SKM-1 treated with dmso at 0.1 percent for 144 hours (cell line): Measurements from ENCODE around the gene ACY1.
"Not testable (repeated sequence)": the region's sequence is repeated elsewhere in the genome, so short reads cannot be mapped to it uniquely, and the experiment has no call there.

Experiments
- DNase-seq: peaks from one replicate; lab custom pipeline; 2025; ENCODE audit not compliant: unreplicated experiment; lab: John Stamatoyannopoulos, UW

Gene ACY1

DNA sequence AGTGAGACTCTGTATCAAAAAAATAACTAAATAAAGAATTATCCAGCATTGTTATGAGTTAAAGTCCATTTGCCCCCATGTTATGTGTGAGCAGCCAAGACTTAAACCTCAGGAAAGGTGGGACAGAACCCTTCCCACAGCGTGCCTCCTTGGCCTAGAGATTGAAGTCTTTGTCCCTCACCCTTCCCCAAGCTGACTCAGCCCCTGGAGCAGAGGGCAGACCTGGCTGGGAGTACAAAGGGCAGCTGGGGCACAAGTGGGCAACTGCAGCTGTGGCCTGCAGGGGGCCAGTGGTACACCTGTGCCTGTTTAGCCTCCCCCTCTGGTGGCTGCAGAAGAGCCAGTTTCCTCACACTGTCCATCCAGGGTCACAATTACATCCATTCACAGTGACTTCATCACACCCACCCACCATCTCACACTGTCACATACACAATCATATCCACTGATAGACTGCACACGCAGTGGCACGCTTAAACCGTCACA, 940 bp upstream of the ACY1 start:
- no peak for DNase-seq

DNA sequence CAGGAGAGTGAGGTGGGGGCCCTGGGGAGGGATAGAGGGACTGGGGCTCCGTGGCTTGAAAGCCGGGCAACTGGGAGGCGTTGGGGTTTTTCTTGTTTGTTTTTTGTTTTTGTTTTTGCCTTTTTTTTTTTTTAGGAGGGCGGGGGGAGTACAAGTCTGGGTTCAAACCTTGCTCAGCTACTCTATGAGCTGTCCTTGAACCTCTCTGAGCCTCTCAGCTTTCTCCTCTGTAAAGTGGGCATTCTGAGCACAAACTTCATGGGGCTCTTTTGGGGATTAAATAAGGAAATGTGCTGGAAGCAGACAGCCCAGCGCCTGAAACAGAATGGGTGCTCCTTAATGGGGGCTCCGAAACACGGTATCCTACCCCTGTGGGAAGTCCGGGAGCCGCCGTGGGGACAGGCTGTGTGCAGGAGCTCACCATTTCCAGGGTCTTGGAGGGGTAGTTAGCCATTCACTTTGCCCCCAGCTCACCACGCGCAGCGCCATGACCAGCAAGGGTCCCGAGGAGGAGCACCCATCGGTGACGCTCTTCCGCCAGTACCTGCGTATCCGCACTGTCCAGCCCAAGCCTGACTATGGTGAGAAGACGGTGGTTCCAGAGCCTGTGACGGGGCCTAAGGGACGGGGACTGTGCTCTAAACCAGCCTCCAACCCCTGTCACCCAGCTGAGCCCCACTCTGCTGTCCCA, 388 bp downstream of the ACY1 start:
- no peak for DNase-seq

DNA sequence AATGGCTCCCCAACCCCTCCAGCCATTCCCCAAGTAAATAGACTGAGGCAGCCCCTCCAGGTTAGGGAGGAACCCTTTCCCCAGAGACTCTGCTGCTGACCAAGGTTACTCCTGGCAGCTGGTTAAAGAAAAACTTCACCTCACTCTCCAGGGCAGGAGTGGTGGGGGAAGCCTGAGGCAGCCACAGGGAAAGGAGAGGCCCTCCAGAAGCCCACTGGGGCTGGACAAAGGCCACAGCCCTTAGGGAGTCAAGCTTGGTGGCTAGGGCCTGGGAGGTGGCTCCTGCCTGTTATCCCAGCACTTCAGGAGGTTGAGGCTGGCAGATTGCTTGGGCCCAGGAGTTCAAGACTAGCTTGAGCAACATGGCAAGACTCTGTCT, 923 bp downstream of the ACY1 start:
- no peak for DNase-seq

DNA sequence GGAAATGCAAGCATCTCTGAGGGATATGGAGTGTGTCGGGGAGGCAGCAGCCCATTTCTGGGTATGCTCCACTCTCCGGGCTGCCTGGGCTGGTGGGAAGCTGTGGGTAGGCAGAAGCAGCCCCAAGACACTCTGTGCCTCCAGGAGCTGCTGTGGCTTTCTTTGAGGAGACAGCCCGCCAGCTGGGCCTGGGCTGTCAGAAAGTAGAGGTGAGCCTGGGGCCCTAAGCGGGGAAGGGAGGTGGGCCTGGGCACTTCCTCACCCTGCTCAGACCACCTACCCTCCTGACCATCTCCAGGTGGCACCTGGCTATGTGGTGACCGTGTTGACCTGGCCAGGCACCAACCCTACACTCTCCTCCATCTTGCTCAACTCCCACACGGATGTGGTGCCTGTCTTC, 1.7 kb downstream of the ACY1 start:
- no peak for DNase-seq

DNA sequence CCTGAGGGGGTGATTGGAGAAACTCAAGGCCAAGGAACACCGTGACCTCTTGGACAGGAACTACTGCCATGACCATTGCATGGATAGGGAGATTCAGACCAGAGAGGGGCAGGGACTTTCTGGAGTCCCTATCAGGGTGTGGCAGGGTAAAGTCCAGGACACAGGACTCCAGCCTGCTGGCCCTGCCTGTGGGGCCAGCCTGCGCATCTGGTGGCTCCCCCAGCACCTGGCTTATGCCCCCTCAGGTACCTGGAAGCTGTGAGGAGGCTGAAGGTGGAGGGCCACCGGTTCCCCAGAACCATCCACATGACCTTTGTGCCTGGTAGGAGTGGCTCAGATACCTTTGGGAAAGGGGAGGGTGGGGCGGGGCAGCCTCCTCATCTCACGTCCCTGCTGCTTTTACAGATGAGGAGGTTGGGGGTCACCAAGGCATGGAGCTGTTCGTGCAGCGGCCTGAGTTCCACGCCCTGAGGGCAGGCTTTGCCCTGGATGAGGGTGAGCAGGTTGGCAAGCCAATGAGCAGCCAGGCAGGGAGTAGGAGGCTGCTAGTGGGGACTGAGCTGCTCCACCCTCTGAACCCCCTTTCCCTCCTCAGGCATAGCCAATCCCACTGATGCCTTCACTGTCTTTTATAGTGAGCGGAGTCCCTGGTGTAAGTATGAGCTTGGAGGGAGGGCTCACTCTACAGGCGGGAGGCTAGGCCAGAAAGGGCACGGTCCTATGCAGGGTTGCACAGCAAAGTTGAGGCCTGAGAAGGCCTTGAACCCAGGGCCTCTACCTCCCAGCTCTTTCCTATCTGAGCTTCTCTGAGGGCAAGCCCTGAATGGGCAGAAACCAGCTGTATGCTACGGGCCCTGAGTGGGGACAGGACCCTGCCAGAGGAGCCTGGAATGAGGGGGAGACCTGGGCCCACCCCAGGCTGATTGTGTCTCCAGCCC, 2.9 kb downstream of the ACY1 start:
- no peak for DNase-seq

DNA sequence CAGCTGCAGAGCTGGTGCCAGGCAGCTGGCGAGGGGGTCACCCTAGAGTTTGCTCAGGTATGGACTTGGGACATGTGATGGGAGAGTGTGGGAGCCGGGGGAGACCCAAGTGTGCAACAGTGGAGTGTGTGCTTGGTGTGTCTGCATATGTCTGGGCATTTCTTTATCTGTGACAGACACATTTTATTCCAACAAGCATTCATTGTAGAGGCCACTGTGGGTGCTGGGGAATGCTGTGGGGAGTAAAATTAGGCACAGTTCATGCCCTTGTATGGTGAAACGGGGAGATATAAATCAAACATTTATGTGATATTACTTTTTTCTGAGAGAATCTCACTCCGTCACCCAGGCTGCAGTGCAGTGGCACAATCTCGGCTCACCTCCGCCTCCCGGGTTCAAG, 4.2 kb downstream of the ACY1 start:
- DNase-seq, result no peak

DNA sequence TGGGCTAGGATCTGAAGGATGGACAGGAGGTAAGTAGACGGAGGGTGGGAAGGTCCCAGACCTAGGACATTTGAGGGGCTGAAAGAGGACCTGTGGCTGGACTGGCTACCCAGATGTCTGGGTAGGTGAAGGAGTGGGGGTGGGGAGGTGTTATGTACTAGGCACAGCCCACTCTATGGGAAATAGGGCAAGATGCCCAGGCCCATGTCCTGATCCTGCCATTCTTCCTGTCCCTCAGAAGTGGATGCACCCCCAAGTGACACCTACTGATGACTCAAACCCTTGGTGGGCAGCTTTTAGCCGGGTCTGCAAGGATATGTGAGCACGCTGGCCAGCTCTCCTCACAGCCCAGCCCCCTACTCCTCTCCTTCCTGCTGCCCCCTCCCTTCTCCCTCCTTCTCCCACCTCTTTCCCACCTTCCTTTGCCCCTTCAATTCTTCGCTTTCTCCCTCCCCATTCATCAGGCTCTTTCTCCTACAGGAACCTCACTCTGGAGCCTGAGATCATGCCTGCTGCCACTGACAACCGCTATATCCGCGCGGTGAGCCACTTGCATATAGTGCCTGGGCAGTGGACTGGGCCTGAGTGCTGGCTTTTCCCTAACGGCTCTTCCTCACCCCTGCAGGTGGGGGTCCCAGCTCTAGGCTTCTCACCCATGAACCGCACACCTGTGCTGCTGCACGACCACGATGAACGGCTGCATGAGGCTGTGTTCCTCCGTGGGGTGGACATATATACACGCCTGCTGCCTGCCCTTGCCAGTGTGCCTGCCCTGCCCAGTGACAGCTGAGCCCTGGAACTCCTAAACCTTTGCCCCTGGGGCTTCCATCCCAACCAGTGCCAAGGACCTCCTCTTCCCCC, 5.2 kb downstream of the ACY1 start:
- DNase-seq, result no peak

DNA sequence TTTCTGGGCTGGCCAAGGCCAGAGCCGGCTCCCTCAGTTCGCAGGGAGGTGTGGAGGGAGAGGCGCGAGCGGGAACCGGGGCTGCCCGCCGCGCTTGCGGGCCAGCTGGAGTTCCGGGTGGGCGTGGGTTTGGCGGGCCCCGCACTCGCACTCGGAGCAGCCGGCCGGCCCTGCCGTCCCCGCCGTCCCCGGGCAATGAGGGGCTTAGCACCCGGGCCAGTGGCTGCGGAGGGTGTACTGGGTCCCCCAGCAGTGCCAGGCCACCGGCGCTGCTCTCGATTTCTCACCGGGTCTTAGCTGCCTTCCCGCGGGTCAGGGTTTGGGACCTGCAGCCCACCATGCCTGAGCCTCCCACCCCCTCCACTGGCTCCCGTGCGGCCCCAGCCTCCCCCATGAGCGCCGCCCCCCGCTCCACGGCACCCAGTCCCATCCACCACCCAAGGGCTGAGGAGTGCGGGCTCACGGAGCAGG, 7.2 kb downstream of the ACY1 start:
- not testable (repeated sequence) for DNase-seq

DNA sequence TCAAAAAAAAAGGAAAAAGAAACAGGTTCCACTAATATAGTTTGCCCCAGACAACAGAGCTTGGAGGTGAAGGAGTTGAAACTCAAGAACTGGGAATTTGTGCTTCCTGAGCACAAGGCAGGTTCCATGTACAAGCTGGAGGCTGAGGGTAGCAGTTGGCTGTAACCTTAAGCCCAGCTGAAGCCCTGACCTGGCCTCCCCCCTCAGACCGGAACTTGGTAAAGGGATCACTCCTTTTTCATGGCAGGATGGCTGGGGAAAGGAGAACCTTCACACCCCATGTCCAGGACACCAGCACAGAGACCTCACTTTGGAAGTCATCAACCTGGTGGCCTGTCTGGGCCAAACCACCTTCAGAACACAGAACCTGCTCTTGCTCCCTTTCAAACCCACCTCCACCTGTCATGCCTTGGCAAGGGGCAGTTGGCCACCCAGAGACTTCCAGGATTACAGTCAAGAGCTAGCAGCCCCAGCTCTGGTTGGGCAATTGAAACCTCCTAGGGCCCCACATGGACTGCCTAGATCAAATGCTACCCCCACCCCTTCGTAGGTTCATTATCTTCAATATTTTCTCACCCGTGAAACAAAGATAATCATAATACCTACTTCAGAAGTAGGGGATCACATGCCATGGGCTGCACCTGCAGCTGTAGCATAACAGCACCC, 8.8 kb downstream of the ACY1 start:
- no peak for DNase-seq

DNA sequence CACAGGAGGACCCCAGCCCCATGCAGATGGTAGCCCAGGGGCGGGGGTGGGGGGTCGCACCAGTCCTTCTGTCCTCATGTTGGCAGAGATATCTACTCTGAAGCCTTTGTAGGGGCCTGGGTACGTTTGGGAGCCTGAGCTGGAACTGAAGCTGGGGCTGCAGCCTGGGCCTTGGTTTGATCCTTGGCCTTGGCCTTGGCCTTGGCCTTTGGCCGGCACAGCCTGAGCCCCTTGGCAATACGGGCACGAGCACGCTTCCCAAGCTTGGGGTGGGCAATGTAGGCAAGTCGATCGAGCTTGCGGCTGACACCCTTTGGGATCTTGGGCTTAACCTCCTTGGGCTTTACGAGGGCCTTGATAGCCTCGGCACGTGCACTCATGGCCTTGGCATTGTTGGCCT, 10.3 kb downstream of the ACY1 start:
- DNase-seq, result not testable (repeated sequence)

DNA sequence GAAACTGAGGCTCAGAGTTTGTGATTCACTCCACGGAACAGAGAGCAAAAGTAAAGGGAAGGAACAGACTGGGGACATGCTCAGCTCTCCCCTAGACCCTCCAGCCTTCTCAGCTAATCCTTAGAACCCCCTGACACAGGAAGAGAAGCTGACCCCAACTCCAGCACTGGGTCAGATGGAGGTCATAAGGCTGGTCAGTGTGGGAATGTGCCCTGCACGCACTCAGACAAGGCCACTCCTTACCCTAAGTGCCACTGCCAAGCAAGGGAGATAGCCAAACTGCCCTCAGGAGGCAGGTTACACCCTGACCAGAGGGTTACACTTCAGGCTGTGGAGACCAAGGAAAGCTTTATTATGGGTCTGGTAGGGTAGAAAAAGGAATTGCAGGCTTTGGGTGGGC, 11.2 kb downstream of the ACY1 start:
- no peak for DNase-seq

DNA sequence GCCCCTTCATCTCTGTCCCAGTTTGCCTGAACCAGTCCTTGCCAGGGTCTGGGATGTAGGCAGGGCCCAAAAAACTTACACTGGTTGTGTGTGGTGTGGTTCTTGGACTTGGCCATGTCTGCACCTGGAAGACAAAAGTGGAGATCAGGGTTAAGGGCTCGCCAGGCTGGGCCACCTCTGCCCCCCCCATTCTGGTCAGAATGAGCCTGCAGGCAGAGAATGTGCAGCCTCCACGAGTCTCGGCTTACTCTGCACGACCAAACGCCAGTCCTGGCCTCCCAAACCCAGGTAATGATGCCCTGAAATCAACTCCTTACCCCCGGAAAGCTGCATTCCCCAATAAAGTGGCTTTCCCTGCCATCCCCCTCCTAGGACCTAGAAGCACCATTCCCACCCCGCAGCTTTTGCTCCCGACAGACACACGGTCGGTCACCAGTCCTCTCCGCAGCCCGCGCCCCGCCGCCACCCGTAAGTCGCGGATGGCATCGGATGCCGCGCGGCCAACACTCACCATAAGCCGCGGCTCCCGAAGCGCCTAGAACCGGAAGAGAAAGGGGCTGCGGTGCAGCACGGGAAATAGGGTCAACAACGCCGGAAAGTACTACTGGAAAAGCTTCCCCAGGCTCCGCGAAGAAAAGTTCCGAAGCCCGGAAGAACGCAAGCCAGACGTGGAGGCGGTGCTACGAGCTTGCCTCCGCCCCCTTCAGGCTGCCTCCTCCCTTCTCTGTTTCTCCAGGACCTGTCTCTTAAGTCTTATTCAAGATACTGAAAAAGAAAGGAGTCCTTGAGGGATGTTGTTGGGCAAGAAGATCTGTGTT, 12.2 kb downstream of the ACY1 start, which contains the start of gene RPL29:
Gene RPL29 (minus strand): TSS at position 550 of the 818 bp plus-strand sequence. CDS start 434 bp downstream, at position 116.
- peak; percentile 94 for DNase-seq

DNA sequence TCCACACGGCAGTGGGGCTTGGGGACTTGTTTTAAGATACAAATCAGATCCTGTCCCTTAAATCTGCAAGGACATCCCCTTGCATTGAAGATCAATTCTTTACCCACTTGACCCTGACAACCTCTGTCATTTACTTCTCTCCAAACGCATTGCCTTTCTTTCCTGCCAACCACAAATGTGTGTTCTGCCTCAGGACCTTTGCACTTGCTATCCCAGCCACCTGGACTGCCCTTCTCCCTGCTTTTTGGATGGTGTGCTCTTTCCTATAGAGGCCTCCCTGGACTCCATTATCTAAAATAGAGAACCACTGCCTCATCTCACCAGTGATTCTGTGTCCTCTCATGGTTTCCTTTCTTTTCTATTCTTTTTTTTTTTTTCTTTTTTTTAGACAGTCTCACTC, 13.8 kb downstream of the ACY1 start:
- no peak for DNase-seq

DNA sequence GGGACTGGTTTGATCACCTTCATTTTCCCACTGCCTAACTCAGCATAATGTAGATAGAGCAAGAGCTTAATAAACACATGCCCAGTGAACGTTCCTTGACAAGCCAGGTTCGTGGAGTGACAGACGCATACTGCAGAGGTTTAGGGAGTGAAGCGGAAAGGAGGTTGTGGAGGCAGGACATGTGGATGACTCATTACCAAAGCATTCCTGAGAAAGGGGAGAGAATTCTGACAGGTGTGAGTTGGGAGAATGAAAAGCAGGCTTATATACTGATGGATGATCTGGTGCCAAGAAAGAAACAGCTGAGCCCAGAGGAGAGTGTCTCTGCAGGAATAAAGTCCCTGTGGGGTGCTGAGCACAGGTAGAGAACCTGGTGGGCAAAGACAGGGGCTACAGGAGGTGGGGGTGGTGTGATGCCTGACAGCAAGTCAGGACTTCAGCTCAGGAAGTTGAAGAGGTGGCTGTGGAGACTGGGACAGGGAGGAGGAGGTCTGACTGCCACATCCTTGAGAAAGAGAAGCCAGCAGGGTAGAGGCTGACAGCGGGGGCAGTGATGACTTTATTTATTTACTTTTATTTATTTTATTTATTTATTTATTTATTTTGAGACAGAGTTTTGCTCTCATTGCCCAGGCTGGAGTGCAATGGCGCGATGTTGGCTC, 14.7 kb downstream of the ACY1 start:
- no peak for DNase-seq

DNA sequence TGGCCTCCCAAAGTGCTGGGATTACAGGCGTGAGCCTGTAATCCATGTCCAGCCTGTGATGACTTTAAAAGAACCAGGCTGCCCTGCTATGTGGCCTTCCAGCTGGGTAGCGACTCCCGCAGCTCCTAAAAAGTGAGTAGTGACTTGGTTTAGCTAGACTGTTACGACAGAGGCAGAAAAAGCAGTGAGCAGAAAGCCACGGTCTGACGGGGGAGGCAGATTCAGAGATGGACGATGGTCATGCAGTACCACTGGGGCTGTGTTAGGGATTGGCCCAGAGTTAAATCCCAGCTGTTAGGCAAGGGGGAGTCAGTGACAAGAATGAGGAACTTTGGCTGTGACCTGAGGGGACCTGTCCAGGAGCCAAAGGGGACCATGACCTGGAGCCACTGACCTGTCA, 15.4 kb downstream of the ACY1 start:
- DNase-seq, result peak; percentile 28

DNA sequence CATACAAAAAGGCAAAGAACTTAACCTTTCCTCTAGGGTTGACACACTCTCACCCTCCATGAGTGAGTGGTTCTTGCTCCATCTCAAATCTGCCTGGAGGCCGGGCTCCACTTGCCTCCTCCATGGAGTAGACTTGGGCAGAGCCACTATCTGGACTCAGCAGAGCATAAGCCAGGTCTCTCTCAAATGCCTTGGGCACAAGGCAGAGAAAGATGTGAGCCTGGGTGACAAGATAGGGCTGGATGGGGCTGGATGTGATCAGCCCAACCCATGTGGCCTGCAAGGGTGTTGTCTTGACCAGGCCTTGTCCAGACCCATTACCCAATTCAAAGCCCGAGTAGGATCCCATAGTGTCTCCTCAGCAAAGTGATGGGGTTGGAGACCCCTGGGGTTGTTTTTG, 16.5 kb downstream of the ACY1 start:
- no peak for DNase-seq

DNA sequence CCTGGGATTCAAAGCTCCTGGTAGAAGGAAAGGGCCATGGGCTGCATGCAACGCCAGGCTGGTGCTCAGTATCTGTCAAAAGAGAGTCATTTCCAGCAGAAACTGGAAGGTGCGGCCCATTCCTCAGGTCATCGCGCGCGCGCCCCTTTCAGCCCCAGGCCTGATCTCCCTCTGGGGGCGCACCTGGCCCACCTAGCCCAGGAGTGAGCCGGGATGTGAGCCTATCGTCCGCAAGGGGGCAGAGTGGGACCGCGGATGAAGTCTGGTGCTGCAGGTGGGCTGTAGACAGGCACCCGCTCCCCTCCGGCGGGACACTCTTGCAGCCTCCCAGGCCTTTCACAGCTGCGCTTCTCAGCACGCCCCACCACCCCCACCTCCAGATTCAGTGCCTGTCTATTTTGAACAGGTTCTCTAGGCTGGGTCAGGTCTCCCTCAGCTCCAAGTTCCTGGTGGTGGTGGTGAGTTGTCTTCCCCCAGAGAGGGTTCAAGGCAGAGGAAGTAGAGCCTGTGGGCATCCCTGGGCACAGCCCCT, 18.2 kb downstream of the ACY1 start:
- DNase-seq, result peak; percentile 61

DNA sequence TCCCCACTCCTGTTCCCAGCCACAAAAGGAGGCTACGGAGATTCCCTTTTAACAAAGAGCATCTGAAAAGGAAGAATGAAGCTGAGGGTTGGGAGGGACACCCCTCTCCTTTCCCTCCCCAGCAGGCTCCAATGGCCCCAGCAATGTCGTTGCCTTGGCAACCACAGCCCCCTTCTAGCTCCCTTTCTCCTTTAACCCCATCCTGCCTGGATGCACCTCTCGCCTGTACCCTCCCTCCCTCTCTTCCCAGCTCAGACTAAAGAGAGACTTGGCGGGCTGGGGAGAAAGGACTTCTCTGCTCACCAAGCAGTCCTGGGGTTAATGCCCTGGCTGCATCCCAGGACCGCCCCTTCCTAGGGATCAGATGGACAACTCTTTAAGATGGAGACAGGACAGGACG, 19.4 kb downstream of the ACY1 start:
- no peak for DNase-seq
